GM06990 (cell line): ENCODE results near the gene HIC2.
"Not testable (repeated sequence)": the region's sequence is repeated elsewhere in the genome, so short reads cannot be mapped to it uniquely, and the experiment has no call there.

Experiments used
- DNase-seq: peaks from one replicate; pipeline ENCODE4 v3.0.0-alpha.2; 2011; ENCODE audit not compliant: insufficient read length; ENCODE audit errors: extremely low read depth
- H3K27me3 ChIP-seq: replicated peaks from 2 replicates; pipeline ENCODE4 v1.6.0; 2011; ENCODE audit warnings: low read length; ENCODE audit not compliant: control insufficient read depth, insufficient read depth
- H3K36me3 ChIP-seq: 2 replicates; pipeline ENCODE4 v1.5.1; 2011; ENCODE audit warnings: low read length; ENCODE audit not compliant: control insufficient read depth, insufficient read depth
- H3K4me3 ChIP-seq: replicated peaks from 2 replicates; pipeline ENCODE4 v1.5.1; 2011; ENCODE audit warnings: low read depth, mild to moderate bottlenecking, control low read depth, low read length

HIC2 gene, protein sequence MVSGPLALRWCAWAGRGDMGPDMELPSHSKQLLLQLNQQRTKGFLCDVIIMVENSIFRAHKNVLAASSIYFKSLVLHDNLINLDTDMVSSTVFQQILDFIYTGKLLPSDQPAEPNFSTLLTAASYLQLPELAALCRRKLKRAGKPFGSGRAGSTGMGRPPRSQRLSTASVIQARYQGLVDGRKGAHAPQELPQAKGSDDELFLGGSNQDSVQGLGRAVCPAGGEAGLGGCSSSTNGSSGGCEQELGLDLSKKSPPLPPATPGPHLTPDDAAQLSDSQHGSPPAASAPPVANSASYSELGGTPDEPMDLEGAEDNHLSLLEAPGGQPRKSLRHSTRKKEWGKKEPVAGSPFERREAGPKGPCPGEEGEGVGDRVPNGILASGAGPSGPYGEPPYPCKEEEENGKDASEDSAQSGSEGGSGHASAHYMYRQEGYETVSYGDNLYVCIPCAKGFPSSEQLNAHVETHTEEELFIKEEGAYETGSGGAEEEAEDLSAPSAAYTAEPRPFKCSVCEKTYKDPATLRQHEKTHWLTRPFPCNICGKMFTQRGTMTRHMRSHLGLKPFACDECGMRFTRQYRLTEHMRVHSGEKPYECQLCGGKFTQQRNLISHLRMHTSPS

DNA sequence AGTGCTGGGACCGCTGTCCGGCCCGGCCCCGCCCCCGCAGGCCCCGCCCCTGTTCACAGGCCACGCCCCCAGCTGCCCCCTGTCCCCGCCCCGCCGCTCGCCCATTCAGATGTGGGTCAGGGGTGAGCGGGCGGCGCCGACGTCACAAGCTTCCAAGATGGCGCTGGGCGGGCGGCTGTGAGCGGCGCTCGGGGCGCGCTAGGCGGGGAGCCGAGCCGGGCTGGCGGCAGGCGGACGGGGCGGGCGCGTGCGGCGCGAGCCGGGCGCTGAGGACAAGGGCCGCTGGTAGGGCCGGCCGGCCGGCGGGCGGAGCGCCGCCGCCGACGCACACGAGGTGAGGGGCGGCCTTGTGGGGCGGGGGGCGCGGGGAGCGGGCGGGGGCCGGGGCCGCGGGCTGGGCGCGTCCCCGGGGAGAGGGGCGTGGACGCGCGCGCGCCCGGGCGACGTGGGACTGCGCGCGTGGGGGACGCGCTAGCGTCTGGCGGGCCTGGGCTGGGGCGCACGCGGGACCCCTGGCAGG is at the start of gene HIC2:
TSS of gene HIC2 (plus strand) at position 145 of the 520 bp plus-strand sequence. CDS start 25,461 bp downstream, outside the sequence.
- peak within 1 kb of the TSS; percentile 50 for H3K4me3 ChIP-seq
- H3K27me3 ChIP-seq, H3K36me3 ChIP-seq, DNase-seq: not testable (repeated sequence)

GRCh38 chr22:21368603-21369310 is 48.4 kb upstream of the HIC2 start:
- not testable (repeated sequence) for DNase-seq, H3K27me3 ChIP-seq, H3K36me3 ChIP-seq, H3K4me3 ChIP-seq

GRCh38 chr22:21375880-21376279 is 41.3 kb upstream of the HIC2 start:
- not testable (repeated sequence) for H3K4me3 ChIP-seq, H3K36me3 ChIP-seq, DNase-seq, H3K27me3 ChIP-seq

- H3K4me3 ChIP-seq, DNase-seq, H3K36me3 ChIP-seq, H3K27me3 ChIP-seq: not testable (repeated sequence)
These were observed 33.3 kb upstream of the HIC2 start, which contains the start of gene RIMBP3B for GRCh38 chr22:21383701-21384467. Gene RIMBP3B, plus strand, starts transcription at chr22:21383751. Its CDS starts 108 bp downstream, at chr22:21383859.

- not testable (repeated sequence) for DNase-seq, H3K27me3 ChIP-seq, H3K36me3 ChIP-seq, H3K4me3 ChIP-seq
These were observed 32.5 kb upstream of the HIC2 start for GRCh38 chr22:21384468-21385357.

GRCh38 chr22:21389480-21389879 is 27.7 kb upstream of the HIC2 start:
- not testable (repeated sequence) for DNase-seq, H3K4me3 ChIP-seq, H3K27me3 ChIP-seq, H3K36me3 ChIP-seq

- H3K36me3 ChIP-seq, H3K27me3 ChIP-seq, DNase-seq, H3K4me3 ChIP-seq: not testable (repeated sequence)
These were observed 27.2 kb upstream of the HIC2 start for GRCh38 chr22:21390013-21390412.

GRCh38 chr22:21394613-21395012 is 22.6 kb upstream of the HIC2 start:
- H3K36me3 ChIP-seq, H3K27me3 ChIP-seq, H3K4me3 ChIP-seq, DNase-seq: not testable (repeated sequence)

DNA sequence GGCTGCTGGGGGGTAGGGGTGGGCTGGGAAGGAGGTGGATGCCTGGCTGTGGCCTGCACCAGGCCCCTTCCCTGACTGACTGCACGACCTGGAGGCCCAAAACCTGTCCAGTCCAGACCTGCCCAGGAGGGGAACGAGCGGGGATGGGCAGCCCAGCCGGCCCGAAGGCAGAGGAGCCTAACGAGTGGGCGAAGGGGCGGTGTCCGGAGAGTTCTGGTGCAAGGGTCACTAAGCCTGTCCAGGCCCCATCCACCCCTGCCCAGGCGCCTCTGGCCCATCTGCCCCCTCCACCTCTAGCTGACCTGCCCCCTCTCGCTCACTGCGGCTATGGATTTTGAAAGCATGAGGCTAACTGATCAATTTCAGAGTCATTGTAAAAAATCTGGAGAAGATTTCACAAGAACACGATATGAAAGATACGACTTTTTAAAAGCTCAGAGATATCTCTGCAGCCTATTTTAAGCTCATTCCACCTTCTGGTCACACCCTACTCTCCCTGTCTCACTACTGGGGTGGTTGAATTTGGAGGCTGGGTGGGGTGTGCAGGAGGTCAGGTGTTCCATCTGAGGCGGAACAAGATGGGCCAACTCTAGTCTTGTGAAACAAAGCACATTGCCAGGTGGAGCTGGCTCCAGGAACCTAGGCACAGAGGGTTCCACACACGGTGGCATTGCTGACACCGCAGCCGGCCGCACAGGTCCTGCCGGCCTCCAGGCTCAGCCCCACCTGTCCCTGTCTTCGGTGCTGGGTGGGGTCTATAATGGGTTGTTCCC is 15.8 kb upstream of the HIC2 start:
- not testable (repeated sequence) for H3K4me3 ChIP-seq, H3K27me3 ChIP-seq, DNase-seq, H3K36me3 ChIP-seq

DNA sequence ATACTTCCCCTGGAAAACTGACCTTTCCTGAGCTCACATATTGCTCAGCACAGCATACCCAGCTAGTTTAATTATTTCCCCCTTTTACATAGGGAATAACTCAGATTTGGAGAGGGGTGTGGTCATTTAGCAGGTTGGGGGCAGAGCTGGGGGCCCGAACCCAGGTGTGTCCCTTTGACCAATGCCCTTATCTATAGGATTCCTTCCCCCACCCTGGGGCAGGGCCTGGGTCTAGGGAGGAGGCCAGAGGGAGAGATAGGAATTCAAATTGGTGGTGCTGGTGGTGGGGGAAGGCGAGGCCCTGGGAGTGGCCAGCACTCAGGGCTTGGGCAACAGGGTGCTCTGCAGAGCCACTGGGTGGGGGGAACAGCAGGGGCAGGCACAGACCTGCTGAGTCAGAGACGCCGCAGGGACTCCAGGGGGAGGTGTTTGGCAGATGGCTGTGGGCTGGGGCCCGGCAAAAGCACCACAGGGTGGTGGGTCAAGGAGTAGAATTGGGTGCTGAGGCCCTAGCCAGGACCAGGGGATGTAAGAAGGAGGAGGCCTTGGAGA is 14.3 kb upstream of the HIC2 start:
- not testable (repeated sequence) for DNase-seq, H3K36me3 ChIP-seq, H3K4me3 ChIP-seq, H3K27me3 ChIP-seq

- H3K27me3 ChIP-seq, H3K36me3 ChIP-seq, DNase-seq, H3K4me3 ChIP-seq: not testable (repeated sequence)
These were observed 10.0 kb upstream of the HIC2 start for GRCh38 chr22:21407139-21407538.

- H3K36me3 ChIP-seq, H3K27me3 ChIP-seq, DNase-seq, H3K4me3 ChIP-seq: not testable (repeated sequence)
These were observed 9.4 kb upstream of the HIC2 start for GRCh38 chr22:21407792-21408191.
